Esophagus (tissue), 2 donors: ENCODE data around the gene PRSS21. TPM values are rescaled to one million over a fixed set of nuclear protein-coding genes. Genes with fewer than 3 reads are reported as not detected.

Experiments
- H3K27ac ChIP-seq, 2 donors: one replicate each; pipeline ENCODE4 v1.5.1; 2013; ENCODE audit warnings: low read depth in 2 of 2, mild to moderate bottlenecking in 2 of 2, inconsistent platforms in 1 of 2, low read length in 1 of 2, moderate library complexity in 1 of 2
- H3K27me3 ChIP-seq, 2 donors: one replicate each; pipeline ENCODE4 v1.6.1; 2013; ENCODE audit warnings: low read length in 2 of 2, control low read depth in 1 of 2, mild to moderate bottlenecking in 1 of 2; ENCODE audit not compliant: insufficient read depth in 2 of 2, control insufficient read depth in 1 of 2
- H3K36me3 ChIP-seq, 2 donors: one replicate each; pipeline ENCODE4 v1.6.1; 2013; ENCODE audit warnings: low read length in 1 of 2; ENCODE audit not compliant: control insufficient read depth in 2 of 2, insufficient read depth in 2 of 2
- H3K4me1 ChIP-seq, 2 donors: one replicate each; pipeline ENCODE4 v1.6.1; 2013; ENCODE audit warnings: low read length in 1 of 2; ENCODE audit not compliant: control insufficient read depth in 2 of 2, insufficient read depth in 2 of 2
- H3K4me3 ChIP-seq, 2 donors: one replicate each; pipeline ENCODE4 v1.5.1; 2013; ENCODE audit warnings: low read length in 2 of 2, mild to moderate bottlenecking in 2 of 2, low read depth in 1 of 2, moderate library complexity in 1 of 2
- H3K9me3 ChIP-seq, 2 donors: one replicate each; pipeline ENCODE4 v1.6.1; 2013; ENCODE audit warnings: mild to moderate bottlenecking in 2 of 2, low read depth in 1 of 2, low read length in 1 of 2, moderate library complexity in 1 of 2; ENCODE audit not compliant: control insufficient read depth in 2 of 2, insufficient read depth in 1 of 2
- WGBS, 2 donors: extraction: QIAGEN DNeasy Blood & Tissue Kit; methylation state at CpG; one replicate each; pipeline ENCODE4 v1.1.7; 2013; 5-methylcytosine and 5-hydroxymethylcytosine counted together
- polyA plus RNA-seq, 2 donors: library from polyadenylated mRNA; stranded (reverse); fragments of 200-250 nt; gene quantifications; one replicate each; pipeline ENCODE4 v1.2.3, GENCODE V29; 2013
- donor health status: healthy with polysubstance abuse.
- donor health status: Bipolar disorder and iron deficiency.

Gene PRSS21, protein sequence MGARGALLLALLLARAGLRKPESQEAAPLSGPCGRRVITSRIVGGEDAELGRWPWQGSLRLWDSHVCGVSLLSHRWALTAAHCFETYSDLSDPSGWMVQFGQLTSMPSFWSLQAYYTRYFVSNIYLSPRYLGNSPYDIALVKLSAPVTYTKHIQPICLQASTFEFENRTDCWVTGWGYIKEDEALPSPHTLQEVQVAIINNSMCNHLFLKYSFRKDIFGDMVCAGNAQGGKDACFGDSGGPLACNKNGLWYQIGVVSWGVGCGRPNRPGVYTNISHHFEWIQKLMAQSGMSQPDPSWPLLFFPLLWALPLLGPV
- 1 to 10 TPM in 1 of 2 donors, under 1 TPM in 1; 0.86 to 1.8 TPM for polyA plus RNA-seq

- peaks cover 5% of the 10 kb centered on the region in 2 donors for H3K4me1 ChIP-seq
- H3K27ac ChIP-seq = no peak within 1 kb of the TSS
- WGBS, 2 donors = 62 to 66% methylated on average over 21 to 28 of the region's 28 CpGs
- H3K9me3 ChIP-seq = no peaks in the 10 kb centered on the region
- no peaks in the 10 kb centered on the region for H3K36me3 ChIP-seq
- H3K4me3 ChIP-seq = peak within 1 kb of the TSS in 1 of 2 donors; percentile 14
- no peaks in the 10 kb centered on the region for H3K27me3 ChIP-seq
Observed at GRCh38 chr16:2816751-2817339, at the start of gene PRSS21. TSS of gene PRSS21 (plus strand) at chr16:2817237. CDS start at chr16:2817269, 32 bp downstream.

DNA sequence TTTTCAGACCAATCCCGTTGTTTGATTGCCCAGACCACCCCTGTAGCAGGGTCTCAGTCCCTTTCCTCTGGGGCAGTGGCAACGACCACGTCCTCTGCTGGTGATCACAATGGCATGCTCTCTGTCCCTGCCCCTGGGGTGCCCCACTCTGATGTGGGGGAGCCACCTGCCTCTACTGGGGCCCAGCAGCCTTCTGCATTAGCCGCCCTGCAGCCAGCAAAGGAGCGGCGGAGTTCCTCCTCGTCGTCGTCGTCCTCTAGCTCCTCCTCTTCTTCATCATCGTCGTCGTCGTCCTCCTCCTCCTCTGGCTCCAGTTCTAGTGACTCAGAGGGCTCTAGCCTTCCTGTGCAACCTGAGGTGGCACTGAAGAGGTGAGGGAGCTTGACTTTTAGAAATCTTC lies 49.1 kb upstream of the PRSS21 start:
- no peaks in the 10 kb centered on the region for H3K27me3 ChIP-seq
- peaks cover 7 to 28% of the 10 kb centered on the region in 2 donors for H3K4me1 ChIP-seq
- H3K36me3 ChIP-seq = peaks cover 41 to 85% of the 10 kb centered on the region in 2 donors
- 55 to 61% methylated on average over 14 of the region's 14 CpGs for WGBS, 2 donors
- no peak overlapping the region for H3K4me3 ChIP-seq
- no peaks in the 10 kb centered on the region for H3K9me3 ChIP-seq
- H3K27ac ChIP-seq = peak overlapping the region; percentile 78 to 88

- 59 to 70% methylated on average over 17 of the region's 17 CpGs for WGBS, 2 donors
- Histone ChIP-seq H3K4me3 (no peak overlapping the region), H3K4me1 (peaks cover 7 to 28% of the 10 kb centered on the region in 2 donors), H3K27me3 (no peaks in the 10 kb centered on the region), H3K36me3 (peaks cover 40 to 86% of the 10 kb centered on the region in 2 donors), H3K9me3 (no peaks in the 10 kb centered on the region), H3K27ac (peak overlapping the region; percentile 78 to 88)
Observed at GRCh38 chr16:2768403-2769089, 48.5 kb upstream of the PRSS21 start.

DNA sequence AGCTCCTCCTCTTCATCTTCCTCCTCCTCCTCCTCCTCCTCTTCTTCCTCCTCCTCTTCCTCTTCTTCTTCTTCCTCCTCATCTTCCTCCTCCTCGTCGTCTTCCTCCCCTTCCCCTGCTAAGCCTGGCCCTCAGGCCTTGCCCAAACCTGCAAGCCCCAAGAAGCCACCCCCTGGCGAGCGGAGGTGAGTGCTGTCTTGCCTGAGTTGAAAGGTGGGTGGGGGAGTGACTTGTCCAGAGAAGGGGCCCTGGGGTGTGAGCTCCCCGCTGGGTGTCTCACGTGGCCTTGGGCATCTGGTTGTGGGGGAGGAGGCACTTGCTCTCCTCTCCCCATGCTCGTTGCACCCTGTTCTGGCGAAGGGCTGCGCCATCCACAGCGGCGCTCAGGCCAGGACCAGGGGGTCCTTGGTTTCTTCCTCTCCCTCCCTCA lies 47.9 kb upstream of the PRSS21 start:
- Histone ChIP-seq H3K9me3 (no peaks in the 10 kb centered on the region), H3K27me3 (no peaks in the 10 kb centered on the region), H3K36me3 (peaks cover 40 to 85% of the 10 kb centered on the region in 2 donors), H3K27ac (peak overlapping the region; percentile 78 to 88), H3K4me3 (no peak overlapping the region), H3K4me1 (peaks cover 7 to 28% of the 10 kb centered on the region in 2 donors)
- WGBS, 2 donors = 60 to 68% methylated on average over 8 to 11 of the region's 11 CpGs

GRCh38 chr16:2769675-2770056 lies 47.4 kb upstream of the PRSS21 start:
- peak overlapping the region; percentile 78 to 88 for H3K27ac ChIP-seq
- H3K27me3 ChIP-seq = no peaks in the 10 kb centered on the region
- 48 to 56% methylated on average over 14 of the region's 14 CpGs for WGBS, 2 donors
- no peaks in the 10 kb centered on the region for H3K9me3 ChIP-seq
- no peak overlapping the region for H3K4me3 ChIP-seq
- peaks cover 7 to 28% of the 10 kb centered on the region in 2 donors for H3K4me1 ChIP-seq
- peaks cover 40 to 86% of the 10 kb centered on the region in 2 donors for H3K36me3 ChIP-seq

GRCh38 chr16:2770057-2770951 lies 46.7 kb upstream of the PRSS21 start:
- Histone ChIP-seq H3K27me3 (no peaks in the 10 kb centered on the region), H3K9me3 (no peaks in the 10 kb centered on the region), H3K4me3 (no peak overlapping the region), H3K4me1 (peaks cover 7 to 28% of the 10 kb centered on the region in 2 donors), H3K36me3 (peaks cover 34 to 82% of the 10 kb centered on the region in 2 donors), H3K27ac (peak overlapping the region; percentile 70 to 85)
- WGBS, 2 donors = 77 to 80% methylated on average over 30 to 32 of the region's 32 CpGs

- H3K27ac ChIP-seq = peak overlapping the region in 1 of 2 donors; percentile 33
- H3K4me1 ChIP-seq = peaks cover 7 to 28% of the 10 kb centered on the region in 2 donors
- 71 to 73% methylated on average over 18 of the region's 18 CpGs for WGBS, 2 donors
- H3K36me3 ChIP-seq = peaks cover 34 to 68% of the 10 kb centered on the region in 2 donors
- no peaks in the 10 kb centered on the region for H3K27me3 ChIP-seq
- H3K4me3 ChIP-seq = no peak overlapping the region
- no peaks in the 10 kb centered on the region for H3K9me3 ChIP-seq
Observed at GRCh38 chr16:2771496-2772402, 45.3 kb upstream of the PRSS21 start.

DNA sequence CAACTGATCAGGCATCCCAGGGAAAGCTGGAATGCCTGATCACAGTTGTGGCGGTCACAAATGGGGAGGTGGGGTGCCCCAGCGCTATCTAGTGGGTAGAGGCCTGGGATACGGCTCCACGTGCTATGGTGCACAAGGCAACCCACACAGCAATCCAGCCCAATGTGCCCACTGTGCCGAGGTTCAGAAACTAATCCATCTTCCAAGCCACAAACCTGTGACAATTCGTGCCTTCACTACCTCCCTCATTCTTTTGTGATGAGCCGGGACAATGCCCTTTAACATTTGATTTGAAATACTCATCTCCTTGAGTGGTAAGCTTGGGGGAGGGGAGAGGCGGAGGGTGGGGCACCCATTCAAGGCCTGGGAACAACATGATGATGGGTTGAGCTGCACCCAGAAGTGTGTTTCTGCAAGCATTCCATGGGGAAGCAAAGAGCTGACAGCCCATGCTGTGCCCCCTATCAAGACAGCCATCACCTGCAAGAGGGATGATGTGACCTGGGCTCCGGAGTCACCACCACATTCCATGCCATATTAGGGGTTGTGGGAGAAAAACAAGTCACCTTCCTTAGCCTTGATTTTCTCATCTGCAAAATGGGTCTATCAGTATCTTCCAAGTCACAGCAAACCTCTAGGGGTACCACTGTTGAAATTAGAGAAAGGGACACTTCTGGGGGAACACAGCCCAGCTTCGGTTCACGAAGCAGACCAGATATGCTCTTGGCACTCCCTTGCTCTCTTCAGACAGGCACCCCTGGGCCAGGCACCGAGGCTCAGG lies 43.7 kb upstream of the PRSS21 start:
- H3K4me3 ChIP-seq = no peak overlapping the region
- WGBS, 2 donors = 77 to 80% methylated on average over 12 of the region's 12 CpGs
- peaks cover 2 to 20% of the 10 kb centered on the region in 2 donors for H3K4me1 ChIP-seq
- H3K36me3 ChIP-seq = peaks cover 24 to 54% of the 10 kb centered on the region in 2 donors
- no peaks in the 10 kb centered on the region for H3K27me3 ChIP-seq
- peak overlapping the region in 1 of 2 donors; percentile 44 for H3K27ac ChIP-seq
- no peaks in the 10 kb centered on the region for H3K9me3 ChIP-seq
